LHCN-M2 (cell line): Measurements from ENCODE around the gene HYCC1. TPM values are rescaled to one million over a fixed set of nuclear protein-coding genes. Genes with fewer than 3 reads are reported as not detected.

ENCODE experiments used
- DNase-seq: peaks from one replicate; pipeline ENCODE4 v3.0.0-alpha.2; 2012; ENCODE audit warnings: low read depth
- total RNA-seq: library from RNA; depleted of rRNA; stranded (reverse); fragments of >200 nt; gene quantifications from 2 replicates; pipeline ENCODE4 v1.2.3, GENCODE V29; 2014; rRNA removed

HYCC1 gene
- total RNA-seq, 1 experiment from 2014 or later: 209 TPM

- no peak for DNase-seq
Measured at GRCh38 chr7:22985436-22985835, 28.5 kb downstream of the HYCC1 start.

GRCh38 chr7:22983257-22983855 is 30.6 kb downstream of the HYCC1 start:
- no peak for DNase-seq

GRCh38 chr7:22980422-22980821 is 33.5 kb downstream of the HYCC1 start:
- DNase-seq: peak; percentile 95

- DNase-seq: no peak
Measured at GRCh38 chr7:22979861-22980260, 34.1 kb downstream of the HYCC1 start.

- DNase-seq: peak; percentile 45
Measured at GRCh38 chr7:22979251-22979650, 34.7 kb downstream of the HYCC1 start.

- DNase-seq: peak; percentile 30
Measured at GRCh38 chr7:22974636-22975035, 39.3 kb downstream of the HYCC1 start.

GRCh38 chr7:22972207-22972606 is 41.7 kb downstream of the HYCC1 start:
- DNase-seq: peak; percentile 21

- peak; percentile 16 for DNase-seq
Measured at GRCh38 chr7:22969010-22969431, 44.9 kb downstream of the HYCC1 start.

Other genes starting within 250 kb of the HYCC1 start
- gene TOMM7, start 191.3 kb downstream of the HYCC1 start, total RNA-seq: 80.2 and 85.7 TPM in 2 replicates
- gene KLHL7, start 91.7 kb upstream of the HYCC1 start, total RNA-seq: 68.8 and 88.9 TPM in 2 replicates
- gene NUP42, start 167.9 kb upstream of the HYCC1 start, total RNA-seq: 41.6 and 50.7 TPM in 2 replicates
- gene GPNMB, start 232.6 kb upstream of the HYCC1 start, total RNA-seq: 135 and 206 TPM in 2 replicates